ENCODE data around the gene RCL1. TPM values are rescaled to one million over a fixed set of nuclear protein-coding genes. Genes with fewer than 3 reads are reported as not detected.

The RCL1 gene
- polyA plus RNA-seq, 3 donors, result 17.2 to 22.1 (median 17.9) TPM

- DNase-seq (ENCODE audit: extremely low read depth in 1 of 11, low read depth in 9 of 11, low spot score in 4 of 11), result no peak
These were observed 6.3 kb downstream of the RCL1 start for GRCh38 chr9:4799033-4799430.

GRCh38 chr9:4799775-4800174 is 7.0 kb downstream of the RCL1 start:
- DNase-seq (ENCODE audit: extremely low read depth in 1 of 11, low read depth in 9 of 11, low spot score in 4 of 11), result no peak

GRCh38 chr9:4801156-4801555 is 8.4 kb downstream of the RCL1 start:
- no peak for DNase-seq (ENCODE audit: extremely low read depth in 1 of 11, low read depth in 9 of 11, low spot score in 4 of 11)

- DNase-seq (ENCODE audit: extremely low read depth in 1 of 11, low read depth in 9 of 11, low spot score in 4 of 11), result no peak
These were observed 11.2 kb downstream of the RCL1 start for GRCh38 chr9:4803670-4804530.

GRCh38 chr9:4804531-4805016 is 11.8 kb downstream of the RCL1 start:
- DNase-seq (ENCODE audit: extremely low read depth in 1 of 11, low read depth in 9 of 11, low spot score in 4 of 11), result no peak

- no peak for DNase-seq (ENCODE audit: extremely low read depth in 1 of 11, low read depth in 9 of 11, low spot score in 4 of 11)
These were observed 12.6 kb downstream of the RCL1 start for GRCh38 chr9:4805191-4805918.

GRCh38 chr9:4810565-4810964 is 17.8 kb downstream of the RCL1 start:
- no peak for DNase-seq (ENCODE audit: extremely low read depth in 1 of 11, low read depth in 9 of 11, low spot score in 4 of 11)

- DNase-seq (ENCODE audit: extremely low read depth in 1 of 11, low read depth in 9 of 11, low spot score in 4 of 11), result no peak
These were observed 19.1 kb downstream of the RCL1 start for GRCh38 chr9:4811824-4812223.

- DNase-seq (ENCODE audit: extremely low read depth in 1 of 11, low read depth in 9 of 11, low spot score in 4 of 11), result no peak
These were observed 20.1 kb downstream of the RCL1 start for GRCh38 chr9:4812858-4813257.

- DNase-seq (ENCODE audit: extremely low read depth in 1 of 11, low read depth in 9 of 11, low spot score in 4 of 11), result no peak
These were observed 22.2 kb downstream of the RCL1 start for GRCh38 chr9:4814913-4815312.

GRCh38 chr9:4815381-4815956 is 22.7 kb downstream of the RCL1 start:
- no peak for DNase-seq (ENCODE audit: extremely low read depth in 1 of 11, low read depth in 9 of 11, low spot score in 4 of 11)

- no peak for DNase-seq (ENCODE audit: extremely low read depth in 1 of 11, low read depth in 9 of 11, low spot score in 4 of 11)
These were observed 27.4 kb downstream of the RCL1 start for GRCh38 chr9:4820168-4820567.

- no peak for DNase-seq (ENCODE audit: extremely low read depth in 1 of 11, low read depth in 9 of 11, low spot score in 4 of 11)
These were observed 28.4 kb downstream of the RCL1 start for GRCh38 chr9:4821133-4821532.

GRCh38 chr9:4822057-4822456 is 29.3 kb downstream of the RCL1 start:
- no peak for DNase-seq (ENCODE audit: extremely low read depth in 1 of 11, low read depth in 9 of 11, low spot score in 4 of 11)

GRCh38 chr9:4826417-4827166 is 33.8 kb downstream of the RCL1 start:
- DNase-seq (ENCODE audit: extremely low read depth in 1 of 11, low read depth in 9 of 11, low spot score in 4 of 11), result no peak

- no peak for DNase-seq (ENCODE audit: extremely low read depth in 1 of 11, low read depth in 9 of 11, low spot score in 4 of 11)
These were observed 34.5 kb downstream of the RCL1 start for GRCh38 chr9:4827224-4827623.

- DNase-seq (ENCODE audit: extremely low read depth in 1 of 11, low read depth in 9 of 11, low spot score in 4 of 11), result no peak
These were observed 36.0 kb downstream of the RCL1 start for GRCh38 chr9:4828761-4829160.

- no peak for DNase-seq (ENCODE audit: extremely low read depth in 1 of 11, low read depth in 9 of 11, low spot score in 4 of 11)
These were observed 37.2 kb downstream of the RCL1 start for GRCh38 chr9:4829969-4830368.

- no peak for DNase-seq (ENCODE audit: extremely low read depth in 1 of 11, low read depth in 9 of 11, low spot score in 4 of 11)
These were observed 38.0 kb downstream of the RCL1 start for GRCh38 chr9:4830699-4831098.

All from renal cortex interstitium (tissue), 11 donors.